K562 (cell line): Measurements from ENCODE around the gene CBFA2T3. TPM values are rescaled to one million over a fixed set of nuclear protein-coding genes. Genes with fewer than 3 reads are reported as not detected.

Experiments
- ATAC-seq: fragments of 200-7000 bp; cut with Tn5 transposase; 3 replicates; pipeline ENCODE4 v1.9.1; 2020; ENCODE audit warnings: moderate library complexity
- BruUV-seq: library from RNA; stranded (reverse); fragments of 400-500 nt; replicated peaks from 2 replicates; lab custom pipeline; 2021; lab: Mats Ljungman, UMichigan
- CTCF ChIA-PET: fragments of 300-600 bp; formaldehyde crosslinking; extraction: SDS; loops from one replicate; lab custom pipeline; 2021; ENCODE audit warnings: low intra/inter-chr PET ratio; lab: Yijun Ruan, JAX
- POLR2A ChIA-PET: fragments of 300-600, 350-650 bp; sonication (Branson Sonifier 250); formaldehyde crosslinking; extraction: SDS; loops from one replicate; lab custom pipeline; 2021; ENCODE audit warnings: antibody characterized with exemption, inconsistent platforms; lab: Yijun Ruan, JAX
- DNase-seq, 4 experiments: peaks; one replicate each; pipeline versions ENCODE4 v3.0.0 to v3.0.0-alpha.2; 2011 to 2018; ENCODE audit warnings: low spot score in 3 of 4, mixed read lengths in 3 of 4; ENCODE audit errors: extremely low read depth in 1 of 4
- FAIRE-seq: peaks from 2 replicates; lab custom pipeline; 2011; peaks lifted over from hg19 to GRCh38; lab: Jason Lieb, UNC
- H2AFZ ChIP-seq: 2 replicates; pipeline ENCODE4 v1.6.0; 2011; ENCODE audit warnings: low read depth, low read length, control low read depth, inconsistent platforms
- H3K27ac ChIP-seq: fragments of 200-600 bp; 3 replicates; pipeline ENCODE4 v1.8.0; 2011; ENCODE audit warnings: low read depth, mild to moderate bottlenecking, control low read depth, inconsistent platforms, low read length, moderate library complexity, mixed read lengths; ENCODE audit errors: extremely low read depth
- H3K27me3 ChIP-seq, 2 experiments: fragments of 300-600 bp in 1 of 2; 2 replicates in 1 of 2; 3 replicates in 1 of 2; pipeline versions ENCODE4 v1.6.0 to v1.8.0; 2011; ENCODE audit warnings: inconsistent platforms in 2 of 2, low read length in 2 of 2, mild to moderate bottlenecking in 1 of 2, mixed read lengths in 1 of 2, moderate library complexity in 1 of 2; ENCODE audit not compliant: control insufficient read depth in 2 of 2, insufficient read depth in 2 of 2
- H3K36me3 ChIP-seq: fragments of 300-600 bp; 3 replicates; pipeline ENCODE4 v1.8.0; 2011; ENCODE audit warnings: mild to moderate bottlenecking, low read length, inconsistent platforms; ENCODE audit not compliant: control insufficient read depth, insufficient read depth
- H3K4me1 ChIP-seq, 2 experiments: fragments of 200-600 bp in 1 of 2; replicated peaks in 1 of 2; 2 replicates in 1 of 2; 3 replicates in 1 of 2; pipeline versions ENCODE4 v1.5.1 to v1.8.0; 2011; ENCODE audit warnings: inconsistent platforms in 2 of 2, low read length in 2 of 2, mild to moderate bottlenecking in 1 of 2, mixed read lengths in 1 of 2, moderate library complexity in 1 of 2; ENCODE audit not compliant: control insufficient read depth in 2 of 2, insufficient read depth in 2 of 2
- H3K4me2 ChIP-seq: 2 replicates; pipeline ENCODE4 v1.6.1; 2011; ENCODE audit warnings: low read length, control low read depth, inconsistent platforms, mixed read lengths; ENCODE audit not compliant: insufficient read depth
- H3K4me3 ChIP-seq: fragments of 200-600 bp; sonication (generic), shearing (Covaris generic); 2 replicates; pipeline ENCODE4 v1.5.1; 2016; ENCODE audit warnings: control low read depth, inconsistent platforms
- H3K79me2 ChIP-seq: fragments of 200-600 bp; 3 replicates; pipeline ENCODE4 v1.8.0; 2011; ENCODE audit warnings: low read length, inconsistent platforms; ENCODE audit not compliant: control insufficient read depth, insufficient read depth
- H3K9ac ChIP-seq, 2 experiments: 2 replicates each; pipeline versions ENCODE4 v1.6.0 to v1.6.1; 2011; ENCODE audit warnings: low read depth in 2 of 2, low read length in 2 of 2, control low read depth in 1 of 2, inconsistent platforms in 1 of 2, mild to moderate bottlenecking in 1 of 2, mixed read lengths in 1 of 2; ENCODE audit not compliant: insufficient read depth in 1 of 2
- H3K9me1 ChIP-seq: one replicate; pipeline ENCODE4 v1.6.0; 2011; ENCODE audit warnings: inconsistent platforms, mild to moderate bottlenecking, low read length, moderate library complexity; ENCODE audit not compliant: control insufficient read depth, insufficient read depth
- H3K9me3 ChIP-seq: replicated peaks from 2 replicates; pipeline ENCODE4 v1.5.1; 2011; ENCODE audit warnings: low read depth, low read length, inconsistent platforms; ENCODE audit not compliant: control insufficient read depth, insufficient read depth
- H4K20me1 ChIP-seq: replicated peaks from 2 replicates; pipeline ENCODE4 v1.6.1; 2011; ENCODE audit warnings: low read length, inconsistent platforms, mixed read lengths; ENCODE audit not compliant: control insufficient read depth, insufficient read depth
- ETV6 ChIP-seq, 3 experiments: fragments of 150-350 bp in 1 of 3; sonication (generic) in 1 of 3; formaldehyde crosslinking in 1 of 3; IDR thresholded peaks; 2 replicates each; pipeline versions ENCODE4 v1.6.1 to v1.8.0; 2014 to 2022; ENCODE audit warnings: borderline replicate concordance in 2 of 3, low read depth in 2 of 3, antibody characterized with exemption in 1 of 3, low read length in 1 of 3, mild to moderate bottlenecking in 1 of 3, missing genetic modification reagents in 1 of 3
- NR3C1 ChIP-seq: sonication (generic); formaldehyde crosslinking; IDR thresholded peaks from 2 replicates; pipeline ENCODE4 v1.8.1; 2022; ENCODE audit warnings: missing genetic modification reagents
- PHF21A ChIP-seq: fragments of 450-650 bp; IDR thresholded peaks from 2 replicates; pipeline ENCODE4 v1.6.1; 2017; ENCODE audit warnings: low read depth, borderline replicate concordance
- POLR2G ChIP-seq: fragments of 200-400 bp; formaldehyde crosslinking; IDR thresholded peaks from 2 replicates; pipeline ENCODE4 v1.6.1; 2017; ENCODE audit warnings: low read depth, mild to moderate bottlenecking, antibody characterized with exemption, low read length, moderate library complexity
- RAD51 ChIP-seq: fragments of 450-650 bp; IDR thresholded peaks from 2 replicates; pipeline ENCODE4 v1.7.1; 2016; ENCODE audit warnings: low read depth, mild to moderate bottlenecking, borderline replicate concordance
- RBBP5 ChIP-seq: fragments of 200-600 bp; sonication (generic); IDR thresholded peaks from 2 replicates; pipeline ENCODE4 v1.6.1; 2012; ENCODE audit warnings: borderline replicate concordance, mild to moderate bottlenecking, low read length, control low read depth, inconsistent platforms; ENCODE audit not compliant: insufficient read depth, poor library complexity, severe bottlenecking
- RNF219 ChIP-seq: fragments of 250-450 bp; sonication (Bioruptor Pico); IDR thresholded peaks from 2 replicates; pipeline ENCODE4 v1.5.0; 2022; ENCODE audit warnings: mild to moderate bottlenecking
- U2AF2 ChIP-seq: fragments of 200-400 bp; formaldehyde crosslinking; optimal IDR thresholded peaks from 2 replicates; pipeline ENCODE3; 2017; ENCODE audit warnings: low read depth, mild to moderate bottlenecking, low read length
- USF1 ChIP-seq: sonication (generic); formaldehyde crosslinking; IDR thresholded peaks from 2 replicates; pipeline ENCODE4 v1.9.0; 2022; ENCODE audit warnings: mild to moderate bottlenecking, missing genetic modification reagents
- ZNF197 ChIP-seq: fragments of 200-800 bp; sonication (Bioruptor generic); IDR thresholded peaks from 2 replicates; pipeline ENCODE4 v1.6.1; 2016; ENCODE audit warnings: low read depth, missing genetic modification characterization, missing compliant biosample characterization
- ZNF766 ChIP-seq: fragments of 200-800 bp; sonication (Bioruptor generic); conservative IDR thresholded peaks from 2 replicates; pipeline ENCODE4 v1.6.1; 2016; ENCODE audit warnings: missing genetic modification characterization, missing compliant biosample characterization
- WGBS: fragments of 100-300 bp; shearing (Covaris generic); methylation state at CpG from one replicate; pipeline ENCODE4 v1.1.6; 2016; ENCODE audit warnings: low coverage, mixed read lengths; ENCODE audit not compliant: insufficient coverage; ENCODE audit errors: missing lambda C conversion rate; 5-methylcytosine and 5-hydroxymethylcytosine counted together
- in situ Hi-C: fragments of 300-500 bp; cut with MboI; formaldehyde crosslinking; loops from 4 replicates; pipeline ENCODE4 v1.15.0; 2018; ENCODE audit warnings: inconsistent platforms, mixed read lengths
- intact Hi-C: fragments of 100-400 bp; cut with micrococcal nuclease; formaldehyde crosslinking; loops from 2 replicates; pipeline ENCODE4 v1.14.2; 2022
- polyA plus RNA-seq, 8 experiments: library from polyadenylated mRNA; depleted of rRNA in 4 of 8; stranded (reverse) in 5 of 8; unstranded in 3 of 8; fragments of >200 nt; fragmentation: Nextera tagmentation in 2 of 8; fragmentation: Illumina TruSeq in 1 of 8; extraction: Ambion mirVana in 2 of 8; extraction: Trizol in 1 of 8; gene quantifications; 2 replicates each; pipeline versions ENCODE4 v1.2.1 to v1.2.3, GENCODE V29; 2011 to 2014; ENCODE audit warnings: inconsistent platforms in 1 of 8, missing spikeins in 1 of 8
- total RNA-seq, 7 experiments: library from RNA; depleted of rRNA in 6 of 7; stranded (reverse); fragments of >200 nt in 6 of 7; fragmentation: Illumina TruSeq in 2 of 7; extraction: Trizol in 2 of 7; gene quantifications; 2 replicates each; pipeline versions ENCODE4 v1.2.1 to v1.2.3, GENCODE V29; 2011 to 2021; ENCODE audit warnings: low replicate concordance in 1 of 7

The CBFA2T3 gene
- total and polyA plus RNA-seq, 9 of the 15 experiments (the other 6 are each of a cell fraction or from before 2014, with no cell fraction given) = 2.3 to 145 (median 6.7) TPM

- H3K9ac ChIP-seq = peak overlapping the region in 1 of 2 experiments; percentile 45; a peak in 1 of 4 replicates
- no peak for ATAC-seq
- BruUV-seq = no TSS peak
- no peaks in the 10 kb centered on the region for H3K27me3 ChIP-seq
- no peak for FAIRE-seq
- intact Hi-C loops = no loop called here
- DNase-seq = no peak
- H3K36me3 ChIP-seq = peaks cover 71% of the 10 kb centered on the region; the same call in 2 of the 3 replicates
- peaks cover 8% of the 10 kb centered on the region for H3K9me1 ChIP-seq
- CTCF ChIA-PET = no interaction called here
- in situ Hi-C loops = no loop called here
- H3K27ac ChIP-seq = no peak overlapping the region
- TF ChIP-seq POLR2G (peak; percentile 54; the same call in 1 of the 2 replicates), PHF21A (no peak), ZNF197 (no peak)
- no peak overlapping the region for H3K4me2 ChIP-seq
- POLR2A ChIA-PET = interaction anchor here (0.5 kb wide), 1 partner anchor 175 kb away, joined by 3 read pairs; no protein-coding TSS in a partner anchor
- peaks cover 76% of the 10 kb centered on the region for H3K79me2 ChIP-seq
- no peak overlapping the region for H2AFZ ChIP-seq
- peaks cover 15% of the 10 kb centered on the region for H4K20me1 ChIP-seq
- WGBS = 87% methylated on average over 10 of the region's 11 CpGs
- H3K4me1 ChIP-seq = peaks cover 12 to 51% of the 10 kb centered on the region in 2 experiments; a peak in 4 of 5 replicates
- peaks cover 2% of the 10 kb centered on the region; the same call in 1 of the 2 replicates for H3K9me3 ChIP-seq
- H3K4me3 ChIP-seq = no peak overlapping the region
These were observed 25.0 kb downstream of the CBFA2T3 start for GRCh38 chr16:88951989-88952388.

GRCh38 chr16:88951501-88951900 is 25.5 kb downstream of the CBFA2T3 start:
- intact Hi-C loops (no loop called here), in situ Hi-C loops (no loop called here)
- ChIA-PET CTCF (no interaction called here), POLR2A (no interaction called here)
- ATAC-seq (peak; percentile 20; the same call in 1 of the 3 replicates), DNase-seq (peak in 3 of 4 experiments; percentile 53 to 56 (median 56)), FAIRE-seq (no peak)
- WGBS = 93% methylated on average over 15 of the region's 15 CpGs
- H3K4me1 ChIP-seq = peaks cover 7 to 46% of the 10 kb centered on the region in 2 experiments; a peak in 4 of 5 replicates
- H4K20me1 ChIP-seq = peaks cover 10% of the 10 kb centered on the region
- H3K9ac ChIP-seq = no peak overlapping the region
- H3K9me3 ChIP-seq = peaks cover 2% of the 10 kb centered on the region; the same call in 1 of the 2 replicates
- BruUV-seq = no TSS peak
- peaks cover 69% of the 10 kb centered on the region; the same call in 2 of the 3 replicates for H3K36me3 ChIP-seq
- no peak overlapping the region for H3K27ac ChIP-seq
- H3K9me1 ChIP-seq = peaks cover 7% of the 10 kb centered on the region
- no peak overlapping the region for H3K4me3 ChIP-seq
- no peaks in the 10 kb centered on the region for H3K27me3 ChIP-seq
- no peak overlapping the region for H2AFZ ChIP-seq
- no peak overlapping the region for H3K4me2 ChIP-seq
- peaks cover 76% of the 10 kb centered on the region for H3K79me2 ChIP-seq
- TF ChIP-seq ETV6 (IDR thresholded peaks at IDR 0.05; ENCODE audit: borderline replicate concordance in 1 of 2, low read depth in 2 of 2, low read length in 1 of 2) (no peak), ETV6 (CRISPR knock-in tag; IDR thresholded peaks at IDR 0.05; ENCODE audit: borderline replicate concordance) (no peak), U2AF2 (no peak), ZNF766 (CRISPR knock-in tag) (no peak), NR3C1 (no peak), USF1 (CRISPR knock-in tag) (peak; percentile 88), RNF219 (CRISPR knock-in tag) (no peak), RBBP5 (no peak), RAD51 (0 out of 2 replicates have a peak, but pooled peaks have one; percentile 40)
